Hepatocyte (in vitro differentiated cells): ENCODE data around the gene TPPP3. TPM values are rescaled to one million over a fixed set of nuclear protein-coding genes. Genes with fewer than 3 reads are reported as not detected.

ENCODE experiments used
- DNase-seq: peaks from one replicate; pipeline ENCODE4 v3.0.0-alpha.2; 2016; ENCODE audit warnings: low spot score
- H2AFZ ChIP-seq: fragments of 200-600 bp; sonication (generic); 2 replicates; pipeline ENCODE4 v1.6.0; 2016; ENCODE audit warnings: antibody characterized with exemption, mild to moderate bottlenecking
- H3K27ac ChIP-seq: fragments of 200-600 bp; sonication (generic); 2 replicates; pipeline ENCODE4 v1.5.1; 2016; ENCODE audit warnings: mild to moderate bottlenecking
- H3K27me3 ChIP-seq: fragments of 200-600 bp; sonication (generic); 2 replicates; pipeline ENCODE4 v1.6.1; 2016
- H3K36me3 ChIP-seq: fragments of 200-600 bp; sonication (generic); replicated peaks from 2 replicates; pipeline ENCODE4 v1.5.1; 2016; ENCODE audit warnings: low read depth; ENCODE audit not compliant: insufficient read depth
- H3K4me1 ChIP-seq: fragments of 200-600 bp; sonication (generic); 2 replicates; pipeline ENCODE4 v1.5.1; 2016; ENCODE audit warnings: mild to moderate bottlenecking, moderate library complexity; ENCODE audit not compliant: insufficient read depth
- H3K4me2 ChIP-seq: fragments of 200-600 bp; sonication (generic); 2 replicates; pipeline ENCODE4 v1.6.0; 2016
- H3K4me3 ChIP-seq: fragments of 200-600 bp; sonication (generic); 2 replicates; pipeline ENCODE4 v1.5.1; 2016; ENCODE audit warnings: mild to moderate bottlenecking
- H3K79me2 ChIP-seq: fragments of 200-600 bp; sonication (generic); 2 replicates; pipeline ENCODE4 v1.6.0; 2017; ENCODE audit warnings: mild to moderate bottlenecking
- H3K9me2 ChIP-seq: fragments of 200-600 bp; sonication (generic); replicated peaks from 2 replicates; pipeline ENCODE4 v1.6.0; 2017; ENCODE audit warnings: mild to moderate bottlenecking; ENCODE audit not compliant: insufficient read depth
- H3K9me3 ChIP-seq: fragments of 200-600 bp; sonication (generic); 2 replicates; pipeline ENCODE4 v1.5.1; 2016; ENCODE audit warnings: low read depth, mild to moderate bottlenecking
- H4K20me1 ChIP-seq: fragments of 200-600 bp; sonication (generic); 2 replicates; pipeline ENCODE4 v1.6.0; 2016; ENCODE audit warnings: mild to moderate bottlenecking; ENCODE audit not compliant: insufficient read depth, poor library complexity, severe bottlenecking
- EZH2 ChIP-seq: fragments of 200-600 bp; sonication (generic); IDR thresholded peaks from 2 replicates; pipeline ENCODE4 v1.6.1; 2016; ENCODE audit warnings: antibody characterized with exemption, mild to moderate bottlenecking, borderline replicate concordance
- EZH2phosphoT487 ChIP-seq: fragments of 200-600 bp; sonication (generic); IDR thresholded peaks from one replicate; pipeline ENCODE4 v1.6.1; 2018; ENCODE audit warnings: antibody characterized with exemption, mild to moderate bottlenecking, low read depth, moderate library complexity; ENCODE audit not compliant: unreplicated experiment, severe bottlenecking
- WGBS: methylation state at CpG from one replicate; pipeline ENCODE4 v1.1.6; 2016; ENCODE audit warnings: low lambda C conversion rate; ENCODE audit errors: missing lambda C conversion rate; 5-methylcytosine and 5-hydroxymethylcytosine counted together
- polyA plus RNA-seq: library from polyadenylated mRNA; unstranded; fragments of >200 nt; fragmentation: Nextera tagmentation; extraction: Ambion mirVana; gene quantifications from 2 replicates; pipeline ENCODE4 v1.2.1, GENCODE V29; 2016
- total RNA-seq: library from RNA; depleted of rRNA; stranded (reverse); fragments of >200 nt; gene quantifications from 2 replicates; pipeline ENCODE4 v1.2.3, GENCODE V29; 2014
- TF ChIP-seq, protein P1 (sequence below): fragments of 200-600 bp; sonication (generic); IDR thresholded peaks from 2 replicates; pipeline ENCODE4 v1.5.1; 2016; ENCODE audit warnings: antibody characterized with exemption, mild to moderate bottlenecking; ENCODE audit not compliant: poor library complexity

TPPP3 gene
- total and polyA plus RNA-seq, 2 experiments from 2014 or later: 3.2 to 20.1 TPM

DNA sequence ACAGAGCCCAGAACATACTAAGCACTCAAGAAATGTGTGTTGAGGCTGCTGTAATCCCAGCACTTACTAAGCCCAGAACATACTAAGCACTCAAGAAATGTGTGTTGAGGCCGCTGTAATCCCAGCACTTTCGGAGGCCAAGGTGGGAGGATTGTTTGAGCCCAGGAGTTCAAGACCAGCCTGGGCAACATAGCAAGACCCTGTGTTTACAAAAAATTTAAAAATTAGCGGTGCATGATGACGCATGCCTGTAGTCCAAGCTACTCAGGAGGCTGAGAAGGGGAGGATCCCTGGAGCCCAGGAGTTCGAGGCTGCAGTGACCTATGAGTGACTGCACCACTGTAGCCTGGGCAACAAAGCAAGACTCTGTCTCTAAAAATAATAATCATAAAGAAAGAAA, 29.7 kb upstream of the TPPP3 start:
- DNase-seq: no peak
- Histone ChIP-seq H3K9me2 (no peaks in the 10 kb centered on the region), H3K79me2 (no peaks in the 10 kb centered on the region), H4K20me1 (no peaks in the 10 kb centered on the region), H3K9me3 (no peaks in the 10 kb centered on the region), H3K27ac (no peak overlapping the region), H3K4me3 (no peak overlapping the region), H3K4me2 (no peak overlapping the region), H3K36me3 (no peaks in the 10 kb centered on the region), H3K4me1 (peaks cover 12% of the 10 kb centered on the region), H2AFZ (no peak overlapping the region), H3K27me3 (peaks cover 3% of the 10 kb centered on the region)
- 92% methylated on average over 5 of the region's 5 CpGs for WGBS
- no peak for TF ChIP-seq EZH2phosphoT487
- TF ChIP-seq EZH2: no peak
- TF ChIP-seq, protein P1, sequence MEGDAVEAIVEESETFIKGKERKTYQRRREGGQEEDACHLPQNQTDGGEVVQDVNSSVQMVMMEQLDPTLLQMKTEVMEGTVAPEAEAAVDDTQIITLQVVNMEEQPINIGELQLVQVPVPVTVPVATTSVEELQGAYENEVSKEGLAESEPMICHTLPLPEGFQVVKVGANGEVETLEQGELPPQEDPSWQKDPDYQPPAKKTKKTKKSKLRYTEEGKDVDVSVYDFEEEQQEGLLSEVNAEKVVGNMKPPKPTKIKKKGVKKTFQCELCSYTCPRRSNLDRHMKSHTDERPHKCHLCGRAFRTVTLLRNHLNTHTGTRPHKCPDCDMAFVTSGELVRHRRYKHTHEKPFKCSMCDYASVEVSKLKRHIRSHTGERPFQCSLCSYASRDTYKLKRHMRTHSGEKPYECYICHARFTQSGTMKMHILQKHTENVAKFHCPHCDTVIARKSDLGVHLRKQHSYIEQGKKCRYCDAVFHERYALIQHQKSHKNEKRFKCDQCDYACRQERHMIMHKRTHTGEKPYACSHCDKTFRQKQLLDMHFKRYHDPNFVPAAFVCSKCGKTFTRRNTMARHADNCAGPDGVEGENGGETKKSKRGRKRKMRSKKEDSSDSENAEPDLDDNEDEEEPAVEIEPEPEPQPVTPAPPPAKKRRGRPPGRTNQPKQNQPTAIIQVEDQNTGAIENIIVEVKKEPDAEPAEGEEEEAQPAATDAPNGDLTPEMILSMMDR: no peak

DNA sequence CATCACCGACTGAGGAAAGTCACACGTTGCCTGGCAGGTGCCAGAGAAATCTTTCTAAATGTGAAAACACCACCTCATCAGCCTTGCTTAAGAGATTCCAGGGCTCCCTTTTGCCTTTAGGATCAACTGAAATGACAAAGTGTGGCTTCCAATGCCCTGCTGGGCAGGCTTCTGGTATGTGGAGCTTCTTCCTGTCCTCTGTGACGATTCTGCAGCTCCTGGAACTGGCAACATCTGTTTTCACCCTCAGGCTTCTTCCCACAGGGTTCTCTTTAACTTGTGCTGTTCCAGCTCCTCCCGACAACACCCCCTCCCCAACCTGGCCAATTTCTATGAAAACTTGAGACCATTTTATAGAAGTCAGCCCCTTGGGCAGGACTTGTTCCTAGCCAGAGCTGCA, 27.7 kb upstream of the TPPP3 start:
- Histone ChIP-seq H3K4me2 (no peak overlapping the region), H3K9me3 (no peaks in the 10 kb centered on the region)
- WGBS: 84% methylated on average over 4 of the region's 4 CpGs

DNA sequence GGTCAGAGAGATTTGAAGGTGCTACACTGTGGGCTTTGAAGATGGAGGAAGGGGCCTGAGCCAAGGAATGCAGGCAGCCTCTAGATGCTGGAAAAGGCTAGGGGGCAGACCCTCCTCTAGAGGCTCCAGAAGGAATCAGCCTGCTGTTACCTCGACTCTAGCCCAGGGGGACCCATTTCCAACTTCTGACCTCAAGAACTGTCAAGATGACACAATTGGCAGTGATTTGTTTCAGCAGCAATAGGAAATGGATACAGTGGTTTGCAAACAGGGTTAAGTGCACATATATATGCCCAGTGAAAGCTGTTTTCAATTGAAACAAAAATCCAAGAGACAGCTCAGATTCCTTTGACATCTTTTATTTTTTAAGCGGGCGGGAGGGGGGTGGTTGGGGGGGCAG, 26.6 kb upstream of the TPPP3 start:
- no peak overlapping the region for H3K27ac ChIP-seq
- DNase-seq: no peak
- H3K9me3 ChIP-seq: no peaks in the 10 kb centered on the region
- H3K27me3 ChIP-seq: no peaks in the 10 kb centered on the region
- H3K9me2 ChIP-seq: no peaks in the 10 kb centered on the region
- 72% methylated on average over 3 of the region's 3 CpGs for WGBS
- no peak overlapping the region for H3K4me2 ChIP-seq
- no peaks in the 10 kb centered on the region for H3K79me2 ChIP-seq
- H3K4me1 ChIP-seq: peaks cover 13% of the 10 kb centered on the region
- no peak overlapping the region for H3K4me3 ChIP-seq
- H3K36me3 ChIP-seq: no peaks in the 10 kb centered on the region
- no peak for TF ChIP-seq EZH2
- no peaks in the 10 kb centered on the region for H4K20me1 ChIP-seq
- no peak overlapping the region for H2AFZ ChIP-seq

More for the DNA sequence above, 27.7 kb upstream of the TPPP3 start:
- Histone ChIP-seq H3K27ac (no peak overlapping the region), H4K20me1 (no peaks in the 10 kb centered on the region), H3K79me2 (no peaks in the 10 kb centered on the region), H3K36me3 (no peaks in the 10 kb centered on the region), H3K4me3 (no peak overlapping the region), H3K9me2 (no peaks in the 10 kb centered on the region), H3K27me3 (peaks cover 3% of the 10 kb centered on the region), H2AFZ (no peak overlapping the region), H3K4me1 (peaks cover 12% of the 10 kb centered on the region)
- TF ChIP-seq, protein P1: no peak
- TF ChIP-seq EZH2 (no peak), EZH2phosphoT487 (no peak)
- DNase-seq: no peak

DNA sequence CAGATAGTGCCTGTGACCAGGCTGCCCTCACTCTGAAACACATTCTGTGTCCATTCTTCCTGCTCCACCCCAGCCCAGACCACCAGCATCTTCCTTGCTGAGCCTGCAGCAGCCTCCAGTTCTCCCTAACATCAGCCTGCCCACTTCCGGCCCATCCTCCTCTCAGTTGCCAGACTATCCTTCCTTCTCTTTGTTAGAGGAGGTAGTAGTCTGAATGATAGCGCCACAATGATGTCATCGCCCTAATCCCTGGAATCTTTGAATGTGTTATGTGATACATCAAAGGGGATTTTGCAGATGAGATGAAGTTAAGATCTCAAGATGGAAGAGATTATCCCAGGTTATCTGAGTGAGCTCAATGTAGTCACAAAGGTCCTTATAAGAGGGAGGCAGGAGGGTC, 26.2 kb upstream of the TPPP3 start:
- WGBS: 68% methylated on average over 3 of the region's 3 CpGs

More for the DNA sequence above, 26.2 kb upstream of the TPPP3 start:
- H3K9me3 ChIP-seq: no peaks in the 10 kb centered on the region
- no peak overlapping the region for H3K4me3 ChIP-seq
- no peaks in the 10 kb centered on the region for H3K36me3 ChIP-seq
- no peak overlapping the region for H2AFZ ChIP-seq
- H3K27ac ChIP-seq: no peak overlapping the region
- H3K4me2 ChIP-seq: no peak overlapping the region
- no peaks in the 10 kb centered on the region for H3K79me2 ChIP-seq
- DNase-seq: no peak
- H3K4me1 ChIP-seq: peaks cover 11% of the 10 kb centered on the region
- no peaks in the 10 kb centered on the region for H3K9me2 ChIP-seq
- TF ChIP-seq, protein P1: no peak
- TF ChIP-seq EZH2 (no peak), EZH2phosphoT487 (no peak)
- H4K20me1 ChIP-seq: no peaks in the 10 kb centered on the region
- H3K27me3 ChIP-seq: no peaks in the 10 kb centered on the region
